CD14-positive monocyte (primary cell): ENCODE data around the gene AIRE. TPM values are rescaled to one million over a fixed set of nuclear protein-coding genes. Genes with fewer than 3 reads are reported as not detected.

Experiments
- DNase-seq, 3 donors: peaks; one replicate each; pipeline ENCODE4 v3.0.0-alpha.2; 2011 to 2022
- H2AFZ ChIP-seq: 2 replicates; pipeline ENCODE4 v1.6.0; 2012; ENCODE audit warnings: mild to moderate bottlenecking, low read depth, low read length, inconsistent platforms; ENCODE audit not compliant: insufficient read depth, poor library complexity, severe bottlenecking
- H3K27ac ChIP-seq, 2 donors: 1 replicate in 1 of 2; 2 replicates in 1 of 2; pipeline ENCODE4 v1.5.1; 2012 to 2013; ENCODE audit warnings: low read length in 2 of 2, control low read depth in 1 of 2, inconsistent platforms in 1 of 2, low read depth in 1 of 2, mild to moderate bottlenecking in 1 of 2
- H3K27me3 ChIP-seq, 2 donors: one replicate each; pipeline versions ENCODE4 v1.6.0 to v1.6.1; 2011 to 2013; ENCODE audit warnings: low read length in 2 of 2; ENCODE audit not compliant: control insufficient read depth in 2 of 2, insufficient read depth in 2 of 2
- H3K36me3 ChIP-seq, 2 donors: replicated peaks in 1 of 2; 1 replicate in 1 of 2; 2 replicates in 1 of 2; pipeline versions ENCODE4 v1.5.1 to v1.6.1; 2012 to 2013; ENCODE audit warnings: low read length in 2 of 2, control low read depth in 1 of 2, inconsistent platforms in 1 of 2, mild to moderate bottlenecking in 1 of 2; ENCODE audit not compliant: insufficient read depth in 2 of 2, control insufficient read depth in 1 of 2
- H3K4me1 ChIP-seq, 2 donors: 1 replicate in 1 of 2; 2 replicates in 1 of 2; pipeline versions ENCODE4 v1.5.1 to v1.6.1; 2012 to 2013; ENCODE audit warnings: low read length in 2 of 2, control low read depth in 1 of 2, inconsistent platforms in 1 of 2, mild to moderate bottlenecking in 1 of 2, moderate library complexity in 1 of 2; ENCODE audit not compliant: insufficient read depth in 2 of 2, control insufficient read depth in 1 of 2
- H3K4me2 ChIP-seq: replicated peaks from 2 replicates; pipeline ENCODE3; 2012; ENCODE audit warnings: low read length, moderate library complexity, mild to moderate bottlenecking; ENCODE audit not compliant: poor library complexity, severe bottlenecking; ENCODE audit errors: extremely low read depth
- H3K4me3 ChIP-seq, 3 experiments: fragments of 200-600 bp in 1 of 3; sonication (generic) in 1 of 3; replicated peaks in 1 of 3; 1 replicate in 2 of 3; 2 replicates in 1 of 3; pipeline ENCODE4 v1.5.1; 2011 to 2013; ENCODE audit warnings: low read length in 3 of 3, mild to moderate bottlenecking in 3 of 3, control low read depth in 2 of 3, low read depth in 2 of 3, inconsistent platforms in 1 of 3, moderate library complexity in 1 of 3
- H3K79me2 ChIP-seq: 2 replicates; pipeline ENCODE4 v1.6.0; 2012; ENCODE audit warnings: mild to moderate bottlenecking, control low read depth, inconsistent platforms, low read length, moderate library complexity; ENCODE audit not compliant: insufficient read depth
- H3K9ac ChIP-seq: 2 replicates; pipeline ENCODE4 v1.6.0; 2017; ENCODE audit warnings: low read length, mild to moderate bottlenecking; ENCODE audit not compliant: insufficient read depth, poor library complexity, severe bottlenecking
- H3K9me3 ChIP-seq, 2 donors: replicated peaks in 1 of 2; 1 replicate in 1 of 2; 2 replicates in 1 of 2; pipeline versions ENCODE4 v1.5.1 to v1.6.1; 2012 to 2013; ENCODE audit warnings: low read length in 2 of 2, control low read depth in 1 of 2; ENCODE audit not compliant: control insufficient read depth in 1 of 2, insufficient read depth in 1 of 2
- H4K20me1 ChIP-seq: 2 replicates; pipeline ENCODE4 v1.6.0; 2012; ENCODE audit warnings: mild to moderate bottlenecking, low read length, control low read depth, moderate library complexity; ENCODE audit not compliant: insufficient read depth
- H3K27ac Mint-ChIP-seq, 7 donors: one replicate each; pipeline ENCODE4 v1.8.0; 2020; ENCODE audit warnings: mild to moderate bottlenecking in 7 of 7, mixed read lengths in 7 of 7, moderate library complexity in 6 of 7, inconsistent platforms in 2 of 7
- H3K27me3 Mint-ChIP-seq, 3 donors: one replicate each; pipeline ENCODE4 v1.8.0; 2021 to 2022; ENCODE audit warnings: low read depth in 3 of 3, mild to moderate bottlenecking in 3 of 3, mixed read lengths in 3 of 3, moderate library complexity in 3 of 3, inconsistent platforms in 1 of 3
- H3K36me3 Mint-ChIP-seq, 2 donors: one replicate each; pipeline ENCODE4 v1.8.0; 2020; ENCODE audit warnings: mixed read lengths in 2 of 2, inconsistent platforms in 1 of 2, mild to moderate bottlenecking in 1 of 2
- H3K4me1 Mint-ChIP-seq: one replicate; pipeline ENCODE4 v1.8.0; 2020; ENCODE audit warnings: mild to moderate bottlenecking, mixed read lengths
- H3K4me3 Mint-ChIP-seq, 2 donors: one replicate each; pipeline ENCODE4 v1.8.0; 2020; ENCODE audit warnings: mild to moderate bottlenecking in 2 of 2, mixed read lengths in 2 of 2, moderate library complexity in 1 of 2
- H3K9me3 Mint-ChIP-seq, 7 donors: one replicate each; pipeline ENCODE4 v1.8.0; 2020 to 2022; ENCODE audit warnings: mixed read lengths in 7 of 7, mild to moderate bottlenecking in 6 of 7, moderate library complexity in 6 of 7, inconsistent platforms in 2 of 7
- WGBS: methylation state at CpG from one replicate; pipeline ENCODE4 v1.1.5; 2013; ENCODE audit warnings: missing lambda C conversion rate; ENCODE audit not compliant: insufficient coverage; 5-methylcytosine and 5-hydroxymethylcytosine counted together
- intact Hi-C, 2 donors: fragments of 100-400 bp; cut with micrococcal nuclease; formaldehyde crosslinking; loops; one replicate each; pipeline versions ENCODE4 v1.15.0 to v1.15.1; 2023
- polyA plus RNA-seq, 3 donors: library from polyadenylated mRNA; depleted of rRNA in 1 of 3; unstranded in 2 of 3; stranded (reverse) in 1 of 3; fragments of 300-500 nt in 2 of 3; fragments of >200 nt in 1 of 3; fragmentation: Illumina TruSeq in 2 of 3; gene quantifications; 1 replicate in 2 of 3; 2 replicates in 1 of 3; pipeline ENCODE4 v1.2.3, GENCODE V29; 2012 to 2021
- TF ChIP-seq, protein P1 (sequence below): fragments of 200-600 bp; IDR thresholded peaks from one replicate; pipeline ENCODE4 v1.8.0; 2022; ENCODE audit warnings: antibody characterized with exemption, mild to moderate bottlenecking

AIRE gene
- polyA plus RNA-seq, 3 donors = not detected

DNA sequence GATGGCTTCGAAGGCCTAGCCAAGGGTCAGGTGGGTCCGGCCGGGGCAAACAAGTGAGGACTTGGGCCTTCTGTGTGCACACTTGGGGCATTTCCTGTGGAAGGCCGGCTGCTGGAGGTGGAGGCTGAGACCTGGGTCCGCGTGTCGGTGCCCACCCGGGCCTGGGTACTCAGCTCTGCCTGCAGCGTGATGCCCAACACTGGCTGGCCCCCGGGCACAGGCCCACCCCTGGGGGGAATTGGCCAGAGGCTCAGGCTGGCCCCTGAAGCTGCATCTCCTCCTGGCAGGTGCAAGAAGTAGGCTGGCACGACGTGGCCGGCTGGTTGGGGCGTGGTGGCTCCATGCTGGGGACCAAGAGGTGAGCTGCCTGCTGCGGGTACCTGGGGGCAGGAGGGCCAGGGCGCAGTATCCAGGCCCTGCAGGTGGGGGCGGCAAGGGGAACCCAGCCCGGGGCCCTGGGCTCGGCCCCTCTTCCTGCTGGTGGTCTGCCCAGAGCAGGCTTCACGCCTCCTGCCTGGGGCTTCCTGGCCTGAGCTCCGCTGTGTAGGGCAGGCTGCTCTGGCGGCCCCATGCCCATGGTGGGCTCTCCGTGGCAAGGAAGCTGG, 36.3 kb downstream of the AIRE start:
- no peak overlapping the region for H3K9ac ChIP-seq
- H3K4me1 ChIP-seq = no peaks in the 10 kb centered on the region
- H3K9me3 ChIP-seq = no peaks in the 10 kb centered on the region
- intact Hi-C loops = no loop called here
- H3K4me2 ChIP-seq = no peak overlapping the region
- 97% methylated on average over 23 of the region's 23 CpGs for WGBS
- no peak overlapping the region for H3K4me3 Mint-ChIP-seq
- no peak overlapping the region for H3K27ac ChIP-seq
- peaks cover 14% of the 10 kb centered on the region for H4K20me1 ChIP-seq
- H3K4me1 Mint-ChIP-seq = no peaks in the 10 kb centered on the region
- DNase-seq = no peak
- H3K79me2 ChIP-seq = no peaks in the 10 kb centered on the region
- no peaks in the 10 kb centered on the region for H3K27me3 Mint-ChIP-seq
- H3K36me3 Mint-ChIP-seq = peaks cover 33 to 79% of the 10 kb centered on the region in 2 donors
- no peak overlapping the region for H3K27ac Mint-ChIP-seq
- no peak overlapping the region for H3K4me3 ChIP-seq
- peaks cover 91 to 92% of the 10 kb centered on the region in 2 donors for H3K36me3 ChIP-seq
- no peak overlapping the region for H2AFZ ChIP-seq
- no peaks in the 10 kb centered on the region for H3K27me3 ChIP-seq
- no peaks in the 10 kb centered on the region for H3K9me3 Mint-ChIP-seq
- TF ChIP-seq, protein P1, sequence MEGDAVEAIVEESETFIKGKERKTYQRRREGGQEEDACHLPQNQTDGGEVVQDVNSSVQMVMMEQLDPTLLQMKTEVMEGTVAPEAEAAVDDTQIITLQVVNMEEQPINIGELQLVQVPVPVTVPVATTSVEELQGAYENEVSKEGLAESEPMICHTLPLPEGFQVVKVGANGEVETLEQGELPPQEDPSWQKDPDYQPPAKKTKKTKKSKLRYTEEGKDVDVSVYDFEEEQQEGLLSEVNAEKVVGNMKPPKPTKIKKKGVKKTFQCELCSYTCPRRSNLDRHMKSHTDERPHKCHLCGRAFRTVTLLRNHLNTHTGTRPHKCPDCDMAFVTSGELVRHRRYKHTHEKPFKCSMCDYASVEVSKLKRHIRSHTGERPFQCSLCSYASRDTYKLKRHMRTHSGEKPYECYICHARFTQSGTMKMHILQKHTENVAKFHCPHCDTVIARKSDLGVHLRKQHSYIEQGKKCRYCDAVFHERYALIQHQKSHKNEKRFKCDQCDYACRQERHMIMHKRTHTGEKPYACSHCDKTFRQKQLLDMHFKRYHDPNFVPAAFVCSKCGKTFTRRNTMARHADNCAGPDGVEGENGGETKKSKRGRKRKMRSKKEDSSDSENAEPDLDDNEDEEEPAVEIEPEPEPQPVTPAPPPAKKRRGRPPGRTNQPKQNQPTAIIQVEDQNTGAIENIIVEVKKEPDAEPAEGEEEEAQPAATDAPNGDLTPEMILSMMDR = no peak

DNA sequence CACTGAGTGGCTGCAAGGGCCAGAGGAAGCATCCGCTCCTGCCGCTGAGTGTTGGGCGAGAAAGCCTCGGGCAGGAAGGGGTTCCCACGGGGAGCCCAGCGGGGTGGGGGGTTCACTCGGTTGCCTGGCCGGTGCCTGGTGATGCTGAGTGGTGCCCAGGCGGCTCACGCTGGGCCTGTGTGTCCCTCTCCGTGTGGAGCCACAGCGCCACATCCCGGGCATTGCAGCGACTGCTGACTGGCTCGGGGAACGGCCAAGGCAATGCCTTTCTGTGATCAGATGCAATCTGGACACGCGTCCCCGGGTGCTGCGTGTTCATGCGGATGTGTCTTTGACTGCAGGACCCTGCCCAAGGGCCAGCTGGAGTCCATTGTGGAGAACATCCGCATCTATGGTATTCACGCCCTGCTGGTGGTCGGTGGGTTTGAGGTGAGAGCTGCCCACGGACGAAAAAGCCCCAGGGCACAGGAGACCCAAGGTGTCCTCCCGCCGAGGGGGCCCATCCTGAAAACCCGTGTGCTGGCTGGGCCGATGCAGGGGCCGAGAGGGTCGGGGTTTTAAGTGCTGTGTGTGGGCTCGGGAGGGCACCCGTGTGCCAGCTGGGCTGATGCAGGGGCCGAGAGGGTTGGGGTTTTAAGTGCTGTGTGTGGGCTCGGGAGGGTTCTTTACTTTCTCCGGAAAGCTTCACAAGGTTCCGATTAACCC, 37.1 kb downstream of the AIRE start:
- Histone ChIP-seq H3K79me2 (no peaks in the 10 kb centered on the region), H3K4me1 (no peaks in the 10 kb centered on the region), H3K36me3 (peaks cover 88 to 90% of the 10 kb centered on the region in 2 donors), H3K27me3 (no peaks in the 10 kb centered on the region), H4K20me1 (peaks cover 14% of the 10 kb centered on the region), H3K9me3 (no peaks in the 10 kb centered on the region), H3K4me3 (no peak overlapping the region), H3K27ac (no peak overlapping the region), H3K9ac (no peak overlapping the region), H3K4me2 (no peak overlapping the region), H2AFZ (no peak overlapping the region)
- WGBS = 95% methylated on average over 34 of the region's 38 CpGs
- H3K4me1 Mint-ChIP-seq = no peaks in the 10 kb centered on the region
- H3K27me3 Mint-ChIP-seq = no peaks in the 10 kb centered on the region
- H3K4me3 Mint-ChIP-seq = no peak overlapping the region
- intact Hi-C loops = no loop called here
- TF ChIP-seq, protein P1 = no peak
- DNase-seq = no peak
- peaks cover 35 to 78% of the 10 kb centered on the region in 2 donors for H3K36me3 Mint-ChIP-seq
- no peak overlapping the region for H3K27ac Mint-ChIP-seq
- no peaks in the 10 kb centered on the region for H3K9me3 Mint-ChIP-seq
